Body of pancreas (tissue), 4 donors: ENCODE results near the gene ZNF335. TPM values are rescaled to one million over a fixed set of nuclear protein-coding genes. Genes with fewer than 3 reads are reported as not detected.
A peak's percentile ranks its signal among the peaks of the same experiment; 100 is the strongest.

Experiments used
- ATAC-seq: fragments of 150-250 bp; one replicate; pipeline ENCODE4 v1.9.1; 2016
- DNase-seq, 4 donors: peaks; one replicate each; pipeline ENCODE4 v3.0.0-alpha.2; 2019
- H3K27ac ChIP-seq, 4 donors: fragments of 200-600 bp; sonication (generic); 1 replicate in 3 of 4; 2 replicates in 1 of 4; pipeline versions ENCODE4 v1.5.1 to v1.6.1; 2016 to 2019; ENCODE audit warnings: mild to moderate bottlenecking in 1 of 4, mixed read lengths in 1 of 4, moderate library complexity in 1 of 4
- H3K27me3 ChIP-seq, 2 donors: fragments of 200-600 bp; sonication (generic); one replicate each; pipeline ENCODE4 v1.6.0; 2016; ENCODE audit warnings: mild to moderate bottlenecking in 1 of 2
- H3K36me3 ChIP-seq, 2 donors: fragments of 200-600 bp; sonication (generic); replicated peaks in 1 of 2; 2 replicates each; pipeline ENCODE4 v1.5.1; 2016; ENCODE audit warnings: low read depth in 2 of 2; ENCODE audit not compliant: insufficient read depth in 1 of 2
- H3K4me1 ChIP-seq: fragments of 200-600 bp; sonication (generic); one replicate; pipeline ENCODE4 v1.6.0; 2016
- H3K4me3 ChIP-seq, 2 donors: fragments of 200-600 bp; sonication (generic); 1 replicate in 1 of 2; 2 replicates in 1 of 2; pipeline ENCODE4 v1.5.1; 2016 to 2019
- H3K9me3 ChIP-seq, 3 donors: fragments of 200-600 bp; sonication (generic); 1 replicate in 2 of 3; 2 replicates in 1 of 3; pipeline ENCODE4 v1.5.1; 2016
- CTCF ChIP-seq, 7 experiments: fragments of 450-650 bp in 4 of 7; fragments of 200-600 bp in 3 of 7; sonication (generic) in 3 of 7; IDR thresholded peaks; one replicate each; pipeline ENCODE4 v1.5.1; 2016 to 2019; ENCODE audit warnings: antibody characterized with exemption in 7 of 7
- POLR2A ChIP-seq, 3 donors: fragments of 450-650 bp; IDR thresholded peaks; one replicate each; pipeline ENCODE4 v1.6.1; 2016; ENCODE audit warnings: antibody characterized with exemption in 3 of 3, mild to moderate bottlenecking in 2 of 3
- WGBS, 2 donors: methylation state at CpG; one replicate each; pipeline ENCODE4 v1.1.5; 2017; 5-methylcytosine and 5-hydroxymethylcytosine counted together
- intact Hi-C: fragments of 100-400 bp; cut with DNase I; formaldehyde crosslinking; loops from one replicate; pipeline ENCODE4 v1.15.1; 2023
- total RNA-seq, 2 donors: library from RNA; depleted of rRNA; stranded (reverse); fragments of >200 nt; gene quantifications; one replicate each; pipeline ENCODE4 v1.1.0, GENCODE V29; 2016

The ZNF335 gene
- total RNA-seq, 2 donors from 2014 or later, result 21.8 to 41.9 TPM

DNA sequence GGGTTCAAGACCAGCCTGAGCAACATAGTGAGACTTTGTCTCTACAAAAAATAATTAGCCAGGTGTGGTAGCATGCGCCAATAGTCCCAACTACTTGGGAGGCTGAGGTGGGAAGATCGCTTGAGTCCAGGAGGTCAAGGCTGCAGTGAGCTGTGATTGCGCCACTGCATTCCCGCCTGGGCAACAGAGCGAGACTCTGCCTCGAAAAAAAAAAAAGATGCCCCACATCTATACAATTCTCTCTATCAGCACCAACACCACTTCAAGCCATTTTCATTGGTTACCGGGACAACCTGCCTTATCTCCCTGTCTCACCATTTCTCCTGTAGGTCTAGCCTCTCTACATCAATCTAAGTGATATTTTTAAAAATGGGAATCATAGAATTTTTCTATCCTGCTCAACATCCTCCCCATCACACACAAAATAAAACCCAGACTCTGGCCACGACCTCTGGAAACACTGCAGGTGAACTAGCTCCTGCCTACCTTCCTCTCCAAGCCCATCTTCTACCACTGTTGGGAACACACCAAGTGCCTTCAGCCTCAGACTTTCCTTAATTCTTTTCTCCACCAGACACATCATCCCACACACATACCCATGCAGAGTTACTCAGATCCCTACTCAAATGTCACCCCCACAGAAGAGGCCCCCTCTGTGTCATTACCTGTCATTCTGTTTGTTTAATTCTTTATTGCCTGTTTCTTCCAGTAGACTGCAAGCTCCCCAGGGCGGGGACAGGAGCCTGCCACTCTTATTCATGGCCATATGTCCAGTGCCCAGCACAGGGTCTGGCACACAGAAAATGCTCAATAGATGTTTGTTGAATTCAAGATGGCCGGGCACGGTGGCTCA, 50.4 kb downstream of the ZNF335 start:
- Histone ChIP-seq H3K4me3 (no peak overlapping the region), H3K27me3 (no peaks in the 10 kb centered on the region), H3K36me3 (no peaks in the 10 kb centered on the region), H3K27ac (no peak overlapping the region), H3K4me1 (no peaks in the 10 kb centered on the region), H3K9me3 (no peaks in the 10 kb centered on the region)
- no peak for TF ChIP-seq CTCF (IDR thresholded peaks at IDR 0.05)
- TF ChIP-seq POLR2A (IDR thresholded peaks at IDR 0.05), result no peak
- ATAC-seq (no peak), DNase-seq (no peak)
- intact Hi-C loops, result no loop called here
- 70 to 73% methylated on average over 10 to 11 of the region's 11 CpGs for WGBS, 2 donors

DNA sequence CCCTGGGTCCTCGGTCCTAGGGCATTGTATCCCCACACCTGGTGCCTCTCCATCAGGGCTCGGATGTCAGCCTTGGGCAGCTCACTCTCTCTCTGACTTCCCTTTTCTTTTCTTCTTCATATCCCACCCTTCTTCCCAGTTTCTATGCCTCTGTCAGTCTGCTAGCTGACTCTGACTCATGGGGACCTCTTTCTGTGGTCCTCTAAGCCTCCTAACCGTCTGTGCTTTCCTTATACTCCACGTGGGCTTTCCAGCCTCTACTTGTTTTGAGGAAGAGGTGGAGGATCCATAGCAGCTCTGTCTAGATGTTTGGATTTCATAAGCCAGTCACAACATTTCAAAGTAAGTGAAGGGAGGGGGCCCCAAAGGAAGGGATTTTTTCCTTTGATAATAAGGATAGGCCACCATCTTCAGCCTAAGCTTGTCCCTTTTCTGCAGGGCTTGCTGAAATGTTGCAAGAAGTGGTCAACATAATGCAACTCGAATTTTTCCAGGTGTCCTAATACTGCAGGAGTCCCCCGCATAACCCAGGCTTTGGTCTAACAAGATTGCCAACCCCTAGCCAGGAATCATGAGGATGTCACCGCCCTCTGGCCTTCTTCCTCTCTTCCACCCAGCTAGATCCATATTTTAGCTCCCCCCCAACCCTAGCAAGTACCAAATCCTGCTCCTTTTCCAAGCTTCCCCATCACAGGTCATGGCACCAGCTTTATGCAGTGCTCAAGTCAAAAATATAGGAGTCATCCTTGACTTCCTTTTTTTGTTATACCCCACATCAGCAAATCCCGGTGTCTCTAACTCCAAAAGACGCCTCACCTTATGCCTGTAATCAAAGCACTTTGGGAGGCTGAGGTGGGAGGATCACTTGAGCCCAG, 51.3 kb downstream of the ZNF335 start:
- Histone ChIP-seq H3K27me3 (no peaks in the 10 kb centered on the region), H3K9me3 (no peaks in the 10 kb centered on the region), H3K4me3 (no peak overlapping the region), H3K4me1 (no peaks in the 10 kb centered on the region), H3K27ac (peak overlapping the region in 1 of 4 donors; percentile 9), H3K36me3 (no peaks in the 10 kb centered on the region)
- intact Hi-C loops, result no loop called here
- no peak for ATAC-seq
- DNase-seq, result no peak
- 63 to 68% methylated on average over 9 of the region's 9 CpGs for WGBS, 2 donors
- no peak for TF ChIP-seq POLR2A (IDR thresholded peaks at IDR 0.05)
- no peak for TF ChIP-seq CTCF (IDR thresholded peaks at IDR 0.05)

- intact Hi-C loops, result no loop called here
- peak; percentile 43 for ATAC-seq
- WGBS, 2 donors, result 39 to 48% methylated on average over 11 of the region's 11 CpGs
- Histone ChIP-seq H3K27ac (peak overlapping the region in 1 of 4 donors; percentile 28), H3K36me3 (no peaks in the 10 kb centered on the region), H3K4me3 (no peak overlapping the region), H3K4me1 (no peaks in the 10 kb centered on the region), H3K9me3 (no peaks in the 10 kb centered on the region), H3K27me3 (no peaks in the 10 kb centered on the region)
- DNase-seq, result peak in 3 of 4 donors; percentile 55 to 59 (median 58)
- TF ChIP-seq CTCF (IDR thresholded peaks at IDR 0.05) (no peak), POLR2A (IDR thresholded peaks at IDR 0.05) (no peak)
These were observed 52.2 kb downstream of the ZNF335 start for GRCh38 chr20:45919542-45920399.

DNA sequence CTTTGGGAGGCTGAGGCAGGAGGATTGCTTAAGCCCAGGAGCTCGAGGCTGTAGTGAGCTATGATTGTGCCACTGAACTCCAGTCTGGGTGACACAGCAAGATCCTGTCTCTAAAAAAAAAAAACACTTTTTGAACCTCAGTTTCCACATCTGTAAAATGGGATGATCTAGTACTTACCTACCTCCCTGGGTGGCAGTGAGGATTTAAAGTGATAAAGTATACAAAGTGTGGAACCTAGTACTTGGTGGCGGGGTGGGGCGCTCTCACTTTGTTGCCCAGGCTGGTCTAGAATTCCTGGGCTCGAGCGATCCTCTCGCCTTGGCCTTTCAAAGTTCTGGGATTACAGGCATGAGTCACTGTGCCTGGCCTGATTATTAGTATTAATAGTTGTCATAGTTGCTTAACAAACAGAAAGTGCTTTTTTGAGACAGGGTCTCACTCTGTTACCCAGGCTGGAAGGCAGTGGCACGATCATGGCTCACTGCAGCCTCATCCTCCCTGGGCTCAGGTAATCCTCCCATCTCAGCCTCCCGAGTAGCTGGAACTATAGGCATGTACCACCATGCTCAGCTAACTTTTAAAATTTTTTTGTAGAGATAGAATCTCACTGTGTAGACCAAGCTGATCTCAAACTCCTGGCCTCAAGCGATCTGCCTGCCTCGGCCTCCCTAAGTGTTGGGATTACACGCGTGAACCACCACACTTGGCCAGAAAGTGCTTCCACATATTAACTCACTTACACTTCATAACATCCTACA, 53.0 kb downstream of the ZNF335 start:
- TF ChIP-seq POLR2A (IDR thresholded peaks at IDR 0.05), result no peak
- no peak for TF ChIP-seq CTCF (IDR thresholded peaks at IDR 0.05)
- Histone ChIP-seq H3K4me1 (no peaks in the 10 kb centered on the region), H3K9me3 (no peaks in the 10 kb centered on the region), H3K27ac (peak overlapping the region in 2 of 4 donors; percentile 28 to 51), H3K4me3 (no peak overlapping the region), H3K27me3 (no peaks in the 10 kb centered on the region), H3K36me3 (no peaks in the 10 kb centered on the region)
- DNase-seq, result no peak
- intact Hi-C loops, result no loop called here
- no peak for ATAC-seq
- WGBS, 2 donors, result 84 to 96% methylated on average over 12 of the region's 12 CpGs
